GF-D8 (cell line): Measurements from ENCODE around the gene EPB42.

ENCODE experiments used
- DNase-seq: peaks from one replicate; lab custom pipeline; 2025; lab: John Stamatoyannopoulos, UW

The EPB42 gene

DNA sequence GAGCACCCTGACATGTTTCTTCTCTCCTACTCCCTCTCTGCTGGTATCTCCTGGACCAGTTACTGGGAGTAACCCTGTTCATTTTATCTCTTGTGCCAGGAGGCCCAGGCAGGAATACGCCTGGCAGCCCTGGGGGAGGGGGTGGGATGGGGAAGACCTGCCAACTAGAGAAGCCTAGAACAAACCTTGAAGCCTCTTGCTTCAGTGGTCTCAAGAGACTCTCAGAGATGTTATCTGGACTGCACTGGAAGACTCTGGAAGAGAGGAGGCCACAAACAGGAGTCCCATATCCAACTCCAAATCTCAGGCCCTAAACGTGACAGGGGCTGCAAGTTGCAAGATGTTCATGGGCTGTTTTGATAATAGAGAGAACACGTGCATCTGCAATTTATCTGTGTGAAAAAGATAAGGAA lies at the start of gene EPB42:
Gene EPB42, minus strand, starts transcription at position 28 of the 413 bp plus-strand sequence. CDS start 193 bp downstream, outside the sequence.
- DNase-seq, result no peak

DNA sequence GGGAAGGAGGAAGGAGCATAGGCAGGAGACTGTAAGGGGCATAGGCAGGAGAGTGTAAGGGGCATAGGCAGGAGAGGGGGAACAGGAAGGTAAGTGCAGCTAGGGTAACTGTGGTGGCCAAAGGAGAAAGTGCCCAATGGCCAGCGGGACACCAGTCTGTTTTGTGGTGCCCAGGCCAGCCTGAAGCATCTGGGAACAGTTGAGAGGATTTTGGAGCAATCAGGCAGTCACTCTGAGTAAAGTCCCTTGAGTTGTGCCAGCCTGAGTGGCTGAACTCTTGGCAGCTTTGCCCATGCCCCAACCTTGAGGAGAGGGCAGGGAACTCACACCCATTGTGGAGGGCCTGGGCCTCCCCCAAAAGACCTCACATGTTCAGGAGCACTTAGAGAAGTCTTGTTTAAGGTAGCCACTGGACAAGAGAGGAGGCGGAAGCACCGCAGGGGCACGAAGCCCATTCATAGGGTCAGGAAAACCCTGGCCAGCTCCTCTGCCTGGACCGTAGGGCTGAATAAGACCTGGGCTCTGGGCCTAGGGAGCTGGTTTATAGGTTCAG lies 49.4 kb upstream of the EPB42 start:
- no peak for DNase-seq

DNA sequence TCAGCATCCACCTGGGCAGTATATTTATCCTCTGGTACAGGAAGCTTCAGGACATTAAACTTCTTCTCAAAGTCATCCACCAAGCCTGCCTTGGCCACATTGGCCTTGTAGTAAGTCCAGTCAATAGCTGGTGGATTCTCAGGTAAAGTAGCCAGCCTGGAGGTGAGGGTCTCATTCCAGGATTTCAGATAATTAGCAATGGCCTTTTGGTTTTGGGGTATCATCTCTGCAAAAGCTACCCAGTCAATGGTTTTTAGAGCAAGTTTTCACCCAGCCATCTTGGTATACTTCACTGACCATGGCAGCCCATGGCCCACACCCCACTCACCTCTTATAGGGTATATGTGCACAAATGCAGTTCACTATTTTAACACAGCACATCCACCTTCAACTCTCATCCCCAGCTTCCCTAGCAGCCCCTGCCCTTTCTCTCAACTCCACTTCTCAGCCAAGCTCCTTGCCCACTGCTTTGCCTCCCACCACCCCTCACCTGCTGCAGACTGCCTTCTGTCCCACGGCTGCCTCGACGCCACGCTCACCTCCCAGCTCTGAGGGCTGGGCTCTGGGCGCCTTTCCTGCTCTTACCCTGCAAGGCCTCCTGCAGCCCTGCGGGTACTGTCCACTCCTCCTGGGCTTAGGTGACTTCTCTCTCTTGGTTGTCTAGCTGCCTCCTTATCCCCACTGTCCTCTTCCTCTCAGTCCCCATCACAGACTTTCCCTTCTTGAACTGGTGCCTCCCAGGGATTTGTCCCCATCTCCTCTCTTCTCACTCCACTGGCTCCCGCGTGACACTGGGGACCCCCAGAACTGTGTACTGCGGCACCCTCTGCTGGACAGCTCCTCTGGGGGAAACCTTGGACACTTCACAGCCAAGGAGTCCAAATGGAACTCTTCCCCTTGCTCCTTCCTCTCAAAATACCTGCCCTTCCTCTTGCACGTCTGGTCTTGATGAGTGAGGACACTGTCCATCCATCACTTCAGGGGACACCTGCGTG lies 47.6 kb upstream of the EPB42 start:
- no peak for DNase-seq

DNA sequence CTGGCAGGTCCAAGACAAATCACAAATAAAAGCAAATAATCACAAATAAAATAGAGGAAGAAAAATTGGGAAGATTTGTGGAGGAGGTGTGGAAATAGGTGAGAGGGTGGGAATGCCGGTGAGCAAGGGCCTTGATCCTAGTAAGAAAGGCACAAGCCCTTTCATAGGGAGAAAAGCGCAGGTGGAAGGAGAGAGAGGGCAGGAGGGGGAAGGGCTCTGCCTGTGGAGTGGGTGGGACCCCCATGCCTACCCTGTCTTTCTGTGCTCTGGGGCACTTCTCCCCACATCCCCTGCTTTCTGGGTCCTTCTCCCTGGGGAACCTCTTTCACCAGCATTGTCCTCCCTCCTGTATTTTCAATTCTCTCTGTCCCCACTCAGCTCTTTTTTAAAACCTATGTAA lies 46.6 kb upstream of the EPB42 start:
- no peak for DNase-seq

DNA sequence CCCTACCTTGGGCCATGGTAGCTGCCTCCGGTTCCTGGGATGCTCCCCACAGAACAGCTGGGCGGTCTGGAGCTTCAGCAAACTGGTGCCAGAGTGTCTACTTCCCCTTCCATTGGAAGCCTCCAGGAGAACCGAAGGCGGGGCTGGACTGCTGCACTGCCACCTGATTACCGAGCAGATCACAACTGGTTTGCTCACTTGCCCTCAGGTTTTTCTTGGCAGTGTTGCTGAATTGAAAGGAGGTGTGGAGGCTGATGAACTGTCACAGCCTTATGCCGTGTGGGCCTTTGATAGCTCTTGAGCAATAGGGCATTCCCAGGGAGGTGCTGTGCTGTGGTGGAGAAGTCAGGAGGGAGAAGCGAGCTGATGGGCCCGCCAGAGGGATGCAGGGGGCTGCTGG lies 46.0 kb upstream of the EPB42 start, which contains the start of gene TGM5:
Gene TGM5, minus strand, starts transcription at position 95 of the 400 bp plus-strand sequence. Its CDS starts 79 bp downstream, at position 16.
- DNase-seq, result no peak

DNA sequence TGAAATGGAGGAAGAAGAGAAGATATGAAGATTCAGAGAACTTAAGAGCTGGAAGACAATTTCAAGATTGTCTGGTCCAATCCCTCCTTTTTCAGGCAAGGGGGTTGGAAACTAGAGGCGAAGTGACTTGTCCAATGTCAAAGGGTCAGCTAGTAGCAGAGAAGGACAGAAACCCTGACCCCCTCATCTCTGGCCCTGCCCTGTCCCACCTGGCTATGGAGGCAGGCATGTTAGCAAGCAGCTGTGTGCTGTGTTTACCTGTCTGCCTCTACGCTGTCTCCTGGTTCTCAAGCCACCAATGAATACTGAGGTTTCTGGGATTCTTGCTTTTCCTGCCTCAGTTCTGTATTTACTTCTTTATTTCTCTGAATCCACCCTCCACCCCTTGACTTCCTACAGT lies 45.6 kb upstream of the EPB42 start:
- no peak for DNase-seq

DNA sequence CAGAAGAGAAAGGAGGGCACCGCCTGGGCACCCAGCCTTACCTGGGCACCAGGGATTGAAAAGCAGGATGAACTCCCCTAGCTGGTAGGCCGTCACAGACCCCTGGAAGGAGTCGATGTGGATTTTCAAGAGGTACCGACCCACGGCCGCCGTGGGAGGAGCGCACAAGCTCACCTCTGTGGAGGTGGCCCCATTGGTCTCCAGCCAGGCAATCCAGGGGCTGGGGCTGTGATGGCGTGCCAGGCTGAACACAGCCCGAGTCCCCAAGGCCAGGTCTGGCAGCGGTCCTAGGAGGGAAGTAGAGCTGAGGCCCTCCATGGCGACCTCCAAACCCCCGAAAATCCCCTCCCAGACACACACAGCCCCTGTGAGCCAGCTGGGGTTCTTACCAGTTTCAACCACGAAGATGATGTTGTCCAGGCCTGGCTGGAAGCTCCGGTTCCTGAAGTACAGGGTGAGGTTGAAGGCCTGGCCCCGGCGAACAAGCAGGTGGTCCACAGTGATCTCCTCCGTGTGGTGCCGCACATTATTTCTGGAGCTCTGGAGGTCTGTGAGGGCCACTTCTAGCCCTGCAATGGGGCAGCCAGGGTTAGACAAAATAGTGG lies 39.3 kb upstream of the EPB42 start:
- DNase-seq, result no peak

DNA sequence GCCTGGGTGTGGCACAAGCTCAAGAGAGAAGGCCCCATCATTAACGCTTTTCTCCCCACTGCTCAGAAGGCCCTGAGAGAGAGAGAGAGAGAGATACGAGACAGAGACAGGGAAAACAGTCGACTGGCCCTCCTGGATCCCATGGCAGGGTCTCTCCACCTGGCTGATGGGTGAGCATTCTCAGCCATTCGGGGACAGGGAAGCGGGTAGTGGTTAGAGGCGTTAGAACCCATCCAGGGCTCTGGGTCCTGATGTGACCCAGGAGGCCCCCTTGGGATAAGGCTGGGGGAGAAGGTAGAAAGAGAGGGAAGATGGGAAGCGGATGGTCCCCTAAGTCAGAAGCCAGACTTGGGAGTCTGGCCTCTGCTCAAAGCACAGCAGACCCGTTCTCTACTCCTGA lies 38.0 kb upstream of the EPB42 start:
- no peak for DNase-seq

DNA sequence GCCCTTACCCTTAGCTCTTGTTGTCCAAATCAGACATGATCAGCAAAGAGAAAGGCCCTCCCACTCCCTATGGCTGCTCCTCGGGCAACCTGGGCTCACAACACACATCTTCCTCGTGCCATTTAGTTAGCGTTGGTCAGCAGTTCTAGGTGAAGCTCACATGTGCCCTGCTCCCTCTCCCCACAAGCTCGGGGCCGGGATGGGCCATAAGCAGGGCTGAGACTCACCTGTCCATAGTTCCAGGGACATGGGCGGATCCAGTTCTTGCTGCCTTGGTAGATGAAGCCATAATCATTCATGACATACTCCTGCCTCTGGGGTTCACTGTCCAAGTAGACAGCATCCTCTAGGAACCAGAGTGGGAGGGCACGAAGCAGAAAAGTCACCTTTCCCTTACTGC lies 35.5 kb upstream of the EPB42 start:
- no peak for DNase-seq

DNA sequence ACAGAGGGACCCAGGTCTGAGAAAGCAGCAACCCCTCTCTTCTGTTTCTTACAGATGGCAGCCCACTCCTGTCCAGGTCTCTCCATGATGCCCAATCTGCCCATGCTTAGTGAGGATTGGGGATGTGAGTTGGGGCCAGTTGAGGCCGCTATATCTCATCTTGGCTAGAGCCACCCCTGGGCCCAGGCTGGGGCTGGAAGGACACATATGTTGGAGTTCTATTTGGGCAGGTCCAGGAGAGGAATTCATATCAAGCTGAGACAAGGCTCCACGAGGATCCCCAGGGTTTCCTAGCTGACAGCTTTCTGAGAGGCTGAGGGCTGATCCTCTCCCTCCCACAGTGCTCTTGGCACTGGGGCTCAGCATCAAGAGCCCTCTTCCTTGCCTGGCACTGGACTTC lies 34.6 kb upstream of the EPB42 start:
- DNase-seq, result no peak

DNA sequence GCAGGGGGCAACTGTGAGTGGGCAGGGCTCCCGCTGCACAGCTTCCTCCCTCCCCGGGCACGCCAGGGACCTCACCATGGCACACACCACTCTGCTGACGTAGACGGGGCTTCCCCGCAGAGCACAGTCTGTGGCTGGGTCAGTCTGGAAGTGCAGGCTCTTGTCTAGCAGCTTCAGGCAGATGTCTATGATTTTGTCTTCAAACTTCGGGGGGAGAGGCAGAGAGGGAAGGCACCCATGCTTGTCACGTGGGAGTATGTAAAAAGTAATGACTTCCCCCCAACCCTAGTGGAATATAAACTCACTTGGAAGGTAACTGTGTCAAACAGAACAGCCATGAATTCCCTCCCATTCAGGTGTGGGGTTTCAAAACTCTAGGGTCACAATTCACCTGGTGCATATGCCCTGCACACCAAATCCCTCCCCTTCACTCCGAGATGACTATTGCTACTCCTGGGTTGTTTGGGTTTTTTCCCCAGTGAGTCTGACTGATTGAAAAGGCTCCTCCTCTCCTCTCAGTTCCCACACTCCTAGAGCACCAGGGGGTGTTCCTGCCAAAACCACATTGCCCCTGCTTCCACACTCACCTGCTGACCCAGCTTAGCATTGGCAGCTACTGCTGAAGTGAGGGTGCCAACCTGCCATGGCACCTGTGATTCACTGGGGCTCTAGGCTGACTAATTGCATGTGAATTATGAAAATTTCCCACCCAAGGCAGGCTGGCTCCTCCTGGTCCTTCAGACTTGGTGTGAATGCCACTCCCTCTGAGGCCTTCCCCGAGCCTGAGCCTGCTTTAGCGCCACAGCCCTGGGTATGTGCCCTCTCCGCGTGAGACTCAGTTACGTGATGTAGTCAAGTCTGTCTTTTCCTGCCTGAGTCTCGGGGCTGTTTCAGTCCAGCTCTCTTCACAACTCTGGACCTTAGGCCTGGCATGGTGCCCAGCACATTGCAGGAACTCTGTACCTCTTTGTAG lies 32.9 kb upstream of the EPB42 start:
- no peak for DNase-seq

DNA sequence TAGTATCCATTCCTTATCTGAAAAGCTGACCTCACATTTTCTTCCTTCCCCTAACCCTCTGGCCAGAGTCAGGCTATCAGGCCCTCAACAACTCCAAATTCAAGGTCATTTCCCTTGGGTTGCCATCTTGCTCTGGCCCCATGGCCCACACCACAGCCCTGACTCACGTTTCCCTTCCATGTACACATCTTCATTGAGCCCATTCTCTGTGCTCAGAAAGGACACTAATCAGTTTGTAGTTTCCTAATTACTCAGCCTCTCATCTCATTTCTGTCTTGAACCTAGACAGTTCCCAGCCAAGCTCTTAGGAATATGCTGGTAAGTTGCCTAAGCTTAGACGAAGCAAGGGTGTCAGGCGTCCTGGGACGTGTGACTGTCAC lies 31.0 kb upstream of the EPB42 start:
- no peak for DNase-seq

DNA sequence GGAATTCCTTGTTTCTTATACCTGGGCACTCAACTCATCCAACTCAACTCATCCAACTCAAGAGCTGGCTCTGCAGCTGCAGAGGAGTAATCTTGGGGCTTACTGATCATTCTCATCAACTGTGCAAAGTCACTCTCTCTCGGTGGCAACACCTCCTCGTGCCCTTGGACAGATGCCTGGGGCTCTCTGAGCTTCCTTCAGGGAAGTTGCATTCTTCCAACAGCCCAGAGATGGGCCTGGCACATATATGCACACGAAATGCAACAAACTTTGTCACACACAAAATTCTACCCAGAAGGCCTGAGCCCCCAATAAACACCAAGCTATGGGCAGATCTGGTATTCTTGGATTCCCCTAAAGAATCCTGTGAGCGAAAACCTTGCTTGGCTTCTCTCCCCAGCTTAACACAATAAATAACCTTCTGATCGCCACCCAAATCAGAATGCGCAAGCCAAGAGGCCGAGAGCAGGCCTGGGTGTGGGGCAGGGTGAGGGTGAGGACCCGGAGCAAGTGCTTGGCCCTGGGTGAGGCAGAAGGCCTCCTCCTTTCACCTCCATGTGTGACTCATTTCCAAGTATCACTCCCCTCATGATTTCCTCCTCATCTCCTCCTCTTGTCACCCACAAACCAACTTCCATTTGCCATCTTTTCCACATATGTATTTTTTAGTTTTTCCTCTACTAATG lies 30.5 kb upstream of the EPB42 start:
- no peak for DNase-seq

DNA sequence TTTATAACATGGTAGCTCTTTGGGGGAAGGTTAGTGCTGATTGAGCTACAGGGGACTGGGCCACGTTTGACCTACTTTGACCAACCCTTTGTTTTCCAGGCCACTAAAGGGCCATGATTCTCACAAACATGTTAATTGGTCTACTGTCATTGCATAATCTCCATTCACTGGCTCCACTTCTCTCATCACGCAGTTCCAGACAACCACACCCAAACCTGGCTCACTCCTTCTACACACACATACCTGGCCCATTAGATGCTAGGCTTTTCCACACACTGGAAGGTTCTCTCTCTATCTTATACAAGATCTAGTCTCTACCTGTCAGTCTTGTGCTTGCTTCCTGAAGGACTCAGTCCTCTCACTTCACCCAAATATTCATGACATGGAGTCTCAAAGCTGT lies 30.0 kb upstream of the EPB42 start:
- no peak for DNase-seq

DNA sequence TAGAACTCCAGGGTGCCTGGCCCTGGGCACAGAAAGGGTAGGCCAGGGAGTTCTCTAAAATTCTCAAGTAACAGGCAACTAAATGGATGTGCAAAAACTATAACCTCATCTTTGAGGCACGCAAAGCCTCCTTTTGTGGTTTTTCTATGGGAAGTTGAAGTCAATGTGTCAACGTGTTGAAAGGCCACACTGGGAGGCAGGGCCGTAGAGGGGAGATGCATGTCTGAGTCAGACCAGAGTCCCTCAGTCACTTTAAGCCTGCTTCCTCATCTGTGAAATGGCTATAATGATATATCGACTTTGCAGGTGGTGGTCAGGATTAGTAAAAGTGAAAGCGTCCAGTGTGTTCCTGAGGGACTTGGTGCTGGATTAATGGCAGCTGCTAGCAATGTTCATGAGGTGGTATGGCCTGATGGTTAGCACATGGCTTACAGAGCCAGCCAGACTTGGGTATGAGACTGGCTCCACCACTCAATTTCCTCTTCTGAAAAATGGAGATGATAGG lies 28.9 kb upstream of the EPB42 start:
- DNase-seq, result peak; percentile 51

DNA sequence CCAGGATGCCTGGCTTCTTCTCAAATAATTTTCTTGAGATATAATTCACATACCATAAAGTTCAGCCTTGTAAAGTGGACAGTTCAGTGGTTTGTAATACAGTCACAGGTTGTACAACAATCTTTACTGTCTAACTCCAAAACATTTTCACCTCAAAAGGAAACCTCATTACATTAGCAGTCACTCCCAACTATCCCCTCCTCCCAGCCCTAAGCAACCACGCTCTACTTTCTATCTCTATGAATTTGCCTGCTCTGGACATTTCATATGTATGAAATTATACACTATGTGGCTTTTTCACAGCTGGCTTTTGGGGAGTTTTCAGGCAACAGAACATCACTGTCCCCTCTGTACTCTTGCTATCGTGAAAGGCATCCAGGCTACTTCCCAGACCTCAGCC lies 28.4 kb upstream of the EPB42 start:
- DNase-seq, result no peak

DNA sequence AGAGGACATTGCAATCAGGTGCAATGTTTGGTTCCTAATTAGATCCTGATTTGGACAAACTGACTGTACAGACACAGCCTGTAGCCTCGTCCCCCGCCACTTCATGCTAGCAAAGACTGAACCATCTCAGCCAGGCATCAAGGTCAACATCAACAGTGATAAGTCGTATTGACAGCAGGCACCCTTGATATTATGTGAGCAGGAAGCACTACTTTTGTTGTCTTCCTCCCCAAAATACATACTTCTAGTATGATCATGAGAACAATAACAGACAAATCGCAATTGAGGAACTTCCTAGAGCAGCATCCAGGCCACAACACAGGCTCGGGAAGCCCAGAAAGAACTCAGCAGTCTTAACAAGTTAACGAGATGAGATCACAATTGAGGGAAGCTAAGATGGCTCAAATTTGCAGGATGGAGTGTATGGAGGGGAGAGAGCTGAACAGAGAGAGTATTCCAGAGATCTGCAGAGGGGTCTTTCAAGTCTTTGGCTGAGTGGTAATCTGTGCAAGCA lies 25.5 kb upstream of the EPB42 start:
- no peak for DNase-seq

DNA sequence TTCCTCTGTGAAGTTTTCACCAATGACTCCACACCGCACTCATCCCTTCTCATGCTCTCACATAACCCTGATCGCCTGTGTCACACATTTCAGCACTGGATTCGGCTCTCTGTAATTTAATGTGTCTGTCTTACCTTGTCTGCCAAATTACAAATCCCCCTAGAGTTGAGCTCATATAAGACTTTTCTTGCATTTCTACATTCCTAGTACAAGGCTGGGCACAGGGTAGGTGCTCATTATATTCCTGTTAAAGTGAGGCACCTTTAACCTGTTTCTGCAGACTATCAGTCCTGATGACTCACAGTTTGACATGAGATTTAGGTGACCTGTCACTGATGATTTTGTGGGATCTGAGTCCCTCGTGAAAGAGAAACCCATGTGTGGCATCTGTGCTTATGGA lies 23.3 kb upstream of the EPB42 start:
- no peak for DNase-seq

DNA sequence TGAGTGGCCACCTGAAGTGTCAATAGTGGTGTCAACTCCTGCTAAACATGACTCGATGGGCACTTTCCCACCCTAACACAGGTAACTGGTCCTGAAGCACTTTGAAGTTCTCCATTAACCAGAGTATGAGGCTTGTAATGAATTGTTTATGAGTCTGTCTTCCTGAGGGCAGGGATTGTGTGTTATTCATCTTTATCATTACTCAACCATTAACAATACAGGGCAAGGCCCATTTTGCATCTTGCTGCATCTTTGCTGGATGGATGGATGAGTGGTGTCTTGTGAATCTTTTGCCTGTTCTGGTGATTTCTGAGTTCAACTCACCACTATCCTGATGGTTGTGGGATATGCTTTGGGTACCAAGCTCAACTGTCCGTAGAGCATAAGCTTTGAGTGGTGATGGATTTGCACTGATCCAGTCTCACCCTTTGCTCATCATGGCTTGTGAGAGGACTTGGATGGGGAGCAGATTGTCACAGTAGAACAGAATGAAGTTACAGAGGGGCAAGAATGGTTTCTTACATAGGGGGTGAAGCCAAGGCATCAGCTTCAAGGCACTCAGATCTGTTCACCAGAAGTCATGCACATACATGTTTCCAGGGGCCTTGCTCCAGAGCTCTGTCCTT lies 22.3 kb upstream of the EPB42 start:
- DNase-seq, result no peak

DNA sequence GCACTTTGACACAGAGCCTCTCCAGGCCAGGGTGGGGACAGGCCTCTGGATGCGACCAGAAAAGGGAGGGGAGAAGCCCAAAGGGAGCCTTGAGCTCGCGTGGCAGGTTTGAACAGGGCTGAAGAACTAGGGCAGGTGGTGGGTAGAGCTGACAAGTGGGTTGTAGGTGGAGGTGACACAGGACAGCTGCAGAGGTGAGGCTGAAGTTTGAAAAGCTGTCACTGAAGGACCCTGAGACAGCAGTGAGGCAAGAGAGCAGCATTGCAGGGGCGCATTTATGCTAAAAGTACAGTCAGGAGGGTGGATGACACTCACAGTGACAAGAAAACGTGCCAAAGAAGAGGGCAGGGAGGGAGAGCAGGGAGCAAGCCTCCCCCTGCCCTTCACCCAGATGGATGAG lies 21.8 kb upstream of the EPB42 start:
- DNase-seq, result no peak
